ENCODE measurements around the gene MAP7D2. TPM values are rescaled to one million over a fixed set of nuclear protein-coding genes. Genes with fewer than 3 reads are reported as not detected.

Gene MAP7D2
- total RNA-seq, 4 donors from 2014 or later, result 0.19 to 0.38 TPM; not detected in 2

DNA sequence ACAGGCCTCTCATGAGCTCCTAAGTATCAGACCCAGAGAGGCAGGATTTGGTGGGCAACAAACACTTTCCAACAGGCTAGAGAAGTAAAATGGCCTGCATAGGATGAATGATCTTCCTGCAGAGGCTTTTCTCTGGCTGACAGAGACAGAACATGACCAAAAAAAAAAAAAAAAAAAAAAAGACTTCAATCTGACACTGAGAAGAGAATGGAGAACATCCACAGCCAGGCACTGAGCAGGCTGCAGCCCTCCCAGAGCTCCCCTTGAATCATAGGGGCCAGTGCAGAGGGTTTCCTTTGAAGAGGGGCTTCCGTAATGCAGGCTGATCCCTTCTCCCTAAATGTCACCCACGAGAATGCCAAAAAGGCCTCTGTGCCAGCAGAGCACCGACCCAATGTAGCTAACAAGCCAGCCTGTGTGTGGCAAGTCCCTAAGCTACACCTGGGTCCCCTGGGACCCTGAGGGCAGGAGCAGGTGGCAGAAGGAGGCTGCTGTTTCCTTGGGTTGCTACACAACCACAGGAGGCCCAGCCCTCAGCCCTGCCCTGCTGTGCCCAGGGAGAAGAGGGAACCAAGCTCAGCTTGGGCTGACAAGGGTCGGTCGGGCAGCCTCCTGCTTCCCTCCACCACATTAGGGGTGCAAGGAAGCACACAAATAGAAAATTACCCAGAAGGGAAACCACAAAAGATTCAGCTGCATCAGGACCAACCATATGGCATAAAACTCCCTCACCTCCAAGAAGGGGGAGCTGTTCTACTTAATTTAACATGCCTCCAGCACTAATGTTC lies 55.6 kb downstream of the MAP7D2 start:
- no peak for DNase-seq (ENCODE audit: low spot score)
- TF ChIP-seq, protein P1, sequence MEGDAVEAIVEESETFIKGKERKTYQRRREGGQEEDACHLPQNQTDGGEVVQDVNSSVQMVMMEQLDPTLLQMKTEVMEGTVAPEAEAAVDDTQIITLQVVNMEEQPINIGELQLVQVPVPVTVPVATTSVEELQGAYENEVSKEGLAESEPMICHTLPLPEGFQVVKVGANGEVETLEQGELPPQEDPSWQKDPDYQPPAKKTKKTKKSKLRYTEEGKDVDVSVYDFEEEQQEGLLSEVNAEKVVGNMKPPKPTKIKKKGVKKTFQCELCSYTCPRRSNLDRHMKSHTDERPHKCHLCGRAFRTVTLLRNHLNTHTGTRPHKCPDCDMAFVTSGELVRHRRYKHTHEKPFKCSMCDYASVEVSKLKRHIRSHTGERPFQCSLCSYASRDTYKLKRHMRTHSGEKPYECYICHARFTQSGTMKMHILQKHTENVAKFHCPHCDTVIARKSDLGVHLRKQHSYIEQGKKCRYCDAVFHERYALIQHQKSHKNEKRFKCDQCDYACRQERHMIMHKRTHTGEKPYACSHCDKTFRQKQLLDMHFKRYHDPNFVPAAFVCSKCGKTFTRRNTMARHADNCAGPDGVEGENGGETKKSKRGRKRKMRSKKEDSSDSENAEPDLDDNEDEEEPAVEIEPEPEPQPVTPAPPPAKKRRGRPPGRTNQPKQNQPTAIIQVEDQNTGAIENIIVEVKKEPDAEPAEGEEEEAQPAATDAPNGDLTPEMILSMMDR (IDR thresholded peaks at IDR 0.05), result no peak
- no peak for ATAC-seq (ENCODE audit: low FRiP score)

DNA sequence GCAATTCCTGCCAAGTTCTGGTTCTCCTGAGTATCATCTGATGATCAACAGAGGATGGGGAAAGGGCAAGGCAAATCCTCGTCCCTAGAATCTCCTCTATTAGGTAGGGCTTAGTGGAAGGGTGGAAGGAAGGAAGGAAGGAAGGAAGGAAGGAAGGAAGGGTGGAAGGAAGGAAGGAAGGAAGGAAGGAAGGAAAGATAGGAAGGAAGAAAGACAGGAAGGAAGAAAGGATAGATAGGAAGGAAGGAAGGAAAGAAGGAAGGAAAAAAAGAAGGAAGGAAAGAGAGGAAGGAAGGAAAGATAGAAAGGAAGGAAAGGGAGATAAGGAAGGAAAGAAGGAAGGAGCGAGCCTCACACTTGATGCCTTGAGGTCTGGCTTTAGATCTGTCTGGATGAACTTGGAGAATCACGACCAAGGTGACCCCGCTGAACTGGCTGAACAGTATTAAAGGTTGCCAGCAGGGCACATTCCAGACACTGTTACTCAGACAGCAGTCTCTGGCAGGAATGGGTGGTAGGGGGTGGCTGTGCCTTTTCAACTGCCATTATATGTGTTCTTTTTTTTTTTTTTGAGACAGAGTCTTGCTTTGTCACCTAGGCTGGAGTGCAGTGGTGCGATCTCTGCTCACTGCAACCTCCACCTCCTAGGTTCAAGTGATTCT lies 57.1 kb downstream of the MAP7D2 start:
- ATAC-seq (ENCODE audit: low FRiP score) (no peak), DNase-seq (ENCODE audit: low spot score) (no peak)
- TF ChIP-seq, protein P1 (IDR thresholded peaks at IDR 0.05), result no peak

DNA sequence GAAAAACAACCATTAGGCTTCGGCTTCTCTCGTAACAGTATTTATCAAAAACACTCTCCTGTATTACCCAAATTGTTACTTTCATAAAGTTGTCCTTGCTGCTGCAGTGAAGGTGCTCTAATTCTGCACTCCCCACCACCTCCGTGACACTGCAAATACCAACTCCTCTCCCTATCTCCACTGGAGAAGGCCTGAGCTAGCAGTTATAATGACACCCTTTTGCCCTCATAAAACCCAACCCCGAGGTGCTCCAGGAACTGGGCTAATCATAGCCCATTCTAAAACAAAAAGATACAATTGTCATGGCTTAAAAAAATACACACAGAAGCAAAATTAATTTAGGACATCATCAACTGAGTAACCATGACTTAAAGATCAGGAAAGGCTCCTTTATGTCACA lies 59.2 kb downstream of the MAP7D2 start:
- TF ChIP-seq, protein P1 (IDR thresholded peaks at IDR 0.05), result no peak
- ATAC-seq (ENCODE audit: low FRiP score) (no peak), DNase-seq (ENCODE audit: low spot score) (no peak)

DNA sequence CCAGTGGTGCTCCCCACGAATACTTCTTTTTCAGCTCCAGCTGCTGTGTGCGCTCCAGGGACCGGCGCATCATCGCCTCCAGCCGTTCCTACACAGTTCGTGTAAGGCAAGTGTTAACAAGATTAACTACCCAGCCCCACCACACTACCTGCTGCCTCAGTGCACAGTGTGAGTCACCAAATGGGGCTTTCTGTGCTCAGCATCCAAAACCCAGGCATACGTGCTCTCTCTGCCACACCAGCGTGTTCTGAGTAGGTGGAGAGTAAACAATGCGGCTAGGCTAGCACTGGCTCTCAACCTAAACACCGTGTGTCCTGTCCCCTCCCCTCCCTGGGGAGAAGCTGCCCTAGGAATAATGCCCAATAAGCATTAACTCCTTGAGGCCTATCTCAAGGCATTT lies 60.0 kb downstream of the MAP7D2 start:
- DNase-seq (ENCODE audit: low spot score) (no peak), ATAC-seq (ENCODE audit: low FRiP score) (no peak)
- TF ChIP-seq, protein P1 (IDR thresholded peaks at IDR 0.05), result no peak

DNA sequence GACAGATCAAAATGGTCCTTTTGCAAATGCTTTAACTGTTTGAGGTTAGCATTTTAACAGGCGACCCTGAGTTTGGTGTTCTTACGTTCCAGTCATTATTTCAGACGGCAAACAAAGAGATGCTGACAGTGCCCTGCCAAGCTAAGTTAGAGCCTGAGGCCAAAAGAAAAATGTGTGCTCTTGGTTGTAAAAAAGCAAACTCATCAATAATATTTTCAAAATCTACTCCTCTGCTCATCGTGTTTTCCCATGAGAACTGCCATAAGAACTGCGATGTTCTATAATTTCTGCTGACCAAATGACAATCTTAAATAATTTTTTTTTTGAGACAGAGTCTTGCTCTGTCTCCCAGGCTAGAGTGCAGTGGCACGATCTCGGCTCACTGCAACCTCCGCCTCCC lies 63.2 kb downstream of the MAP7D2 start:
- no peak for DNase-seq (ENCODE audit: low spot score)

DNA sequence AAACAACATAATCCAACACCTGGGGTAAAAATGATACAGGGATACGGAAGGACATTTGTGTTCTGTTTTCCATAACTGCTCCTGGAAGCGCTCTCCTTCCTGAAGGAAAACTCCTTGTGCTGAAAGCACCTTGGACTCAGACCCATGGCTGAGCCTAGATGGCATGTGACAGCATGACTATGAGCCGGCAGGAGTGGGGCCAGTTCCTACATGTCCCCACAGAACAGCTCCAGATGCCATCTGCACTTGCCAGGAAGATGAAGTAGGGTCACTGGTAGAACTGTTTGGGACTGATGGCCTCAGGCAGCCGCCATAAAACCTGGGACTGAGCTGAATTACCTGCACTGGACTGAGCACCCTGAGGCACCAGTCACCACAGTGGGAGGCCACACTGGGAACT lies 69.8 kb downstream of the MAP7D2 start:
- DNase-seq (ENCODE audit: low spot score) (no peak), ATAC-seq (ENCODE audit: low FRiP score) (no peak)
- TF ChIP-seq, protein P1 (IDR thresholded peaks at IDR 0.05), result no peak

More for the DNA sequence above, 63.2 kb downstream of the MAP7D2 start:
- TF ChIP-seq, protein P1 (IDR thresholded peaks at IDR 0.05), result no peak
- no peak for ATAC-seq (ENCODE audit: low FRiP score)

DNA sequence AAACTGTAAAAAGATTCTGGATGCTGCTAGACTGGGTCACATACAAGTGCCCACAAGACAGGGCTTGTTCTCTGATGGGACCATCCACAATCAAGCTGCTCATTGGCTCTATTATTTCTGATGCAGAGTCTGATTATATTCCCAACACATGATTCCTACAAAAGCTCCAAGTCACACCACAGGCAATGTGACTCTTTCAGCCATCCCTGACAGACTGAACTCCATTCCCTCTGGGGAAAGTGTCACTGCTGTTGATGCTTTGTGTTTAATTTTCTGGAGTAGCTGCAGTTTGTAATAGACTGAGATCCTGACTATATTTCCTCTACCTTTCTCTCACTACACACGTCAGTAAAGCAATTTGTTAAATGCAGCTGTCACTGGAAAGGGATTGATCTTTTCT lies 70.5 kb downstream of the MAP7D2 start:
- ATAC-seq (ENCODE audit: low FRiP score) (no peak), DNase-seq (ENCODE audit: low spot score) (no peak)
- TF ChIP-seq, protein P1 (IDR thresholded peaks at IDR 0.05), result no peak

Measured in omental fat pad (tissue), 4 donors.